ENCODE measurements around the gene TTC13. TPM values are rescaled to one million over a fixed set of nuclear protein-coding genes. Genes with fewer than 3 reads are reported as not detected.
A peak's percentile ranks its signal among the peaks of the same experiment; 100 is the strongest.

The TTC13 gene
- total RNA-seq, 1 experiment from 2014 or later: 12.3 TPM

GRCh38 chr1:230976825-230977747, 1.6 kb downstream of the TTC13 start:
- Histone ChIP-seq H3K9ac (ENCODE audit: low read length) (peak overlapping the region; percentile 68), H3K4me1 (ENCODE audit: control insufficient read depth in 1 of 2, insufficient read depth in 2 of 2, low read length in 2 of 2) (peaks cover 7 to 13% of the 10 kb centered on the region in 2 experiments; a peak in 2 of 4 replicates), H3K79me2 (ENCODE audit: insufficient read depth, low read length) (peaks cover 27% of the 10 kb centered on the region), H3K9me3 (ENCODE audit: control insufficient read depth in 1 of 2, insufficient read depth in 1 of 2, low read depth in 1 of 2, low read length in 2 of 2) (no peaks in the 10 kb centered on the region), H3K27me3 (ENCODE audit: insufficient read depth, low read length) (no peaks in the 10 kb centered on the region), H3K36me3 (ENCODE audit: control insufficient read depth in 1 of 2, insufficient read depth in 2 of 2, low read length in 2 of 2) (0 out of 4 replicates have a peak, but pooled peaks cover 0 to 2% of the 10 kb centered on the region in 2 experiments), H4K20me1 (ENCODE audit: insufficient read depth) (no peaks in the 10 kb centered on the region), H3K9me2 (ENCODE audit: insufficient read depth) (no peaks in the 10 kb centered on the region), H3K27ac (ENCODE audit: low read depth, low read length) (peak overlapping the region; percentile 61; the same call in 1 of the 2 replicates), H3K4me2 (ENCODE audit: low read length) (peak overlapping the region; percentile 83), H3K4me3 (replicated peaks in 1 of 2; ENCODE audit: low read depth in 1 of 2, low read length in 2 of 2) (peak overlapping the region; percentile 65 to 87), H2AFZ (ENCODE audit: low read depth, low read length, poor library complexity, severe bottlenecking) (no peak overlapping the region)
- no peak for ATAC-seq
- no peak for DNase-seq (ENCODE audit: low read depth, low spot score)
- TF ChIP-seq SRF (IDR thresholded peaks at IDR 0.05; ENCODE audit: low read depth) (no peak), CBX3 (IDR thresholded peaks at IDR 0.05; ENCODE audit: low read depth) (no peak), EGR1 (IDR thresholded peaks at IDR 0.05; ENCODE audit: low read depth) (no peak), ZFX (IDR thresholded peaks at IDR 0.05) (no peak), EZH2 (IDR thresholded peaks at IDR 0.05) (no peak), TCF7L2 (IDR thresholded peaks at IDR 0.05; ENCODE audit: borderline replicate concordance, extremely low read depth, insufficient read depth, insufficient read length) (no peak), CTCF (IDR thresholded peaks at IDR 0.05 in 2 of 3, conservative IDR thresholded peaks at IDR 0.05 in 1 of 3; ENCODE audit: borderline replicate concordance in 1 of 3, insufficient read depth in 1 of 3, low read depth in 2 of 3, low read length in 2 of 3) (no peak), RAD21 (IDR thresholded peaks at IDR 0.05; ENCODE audit: low read depth) (no peak), POLR2A (IDR thresholded peaks at IDR 0.05; ENCODE audit: borderline replicate concordance, extremely low read depth, insufficient read depth, insufficient read length) (no peak), POLR2AphosphoS5 (IDR thresholded peaks at IDR 0.05; ENCODE audit: low read depth, low read length) (no peak), FOSL1 (IDR thresholded peaks at IDR 0.05; ENCODE audit: low read depth) (no peak), ZNF274 (IDR thresholded peaks at IDR 0.05; ENCODE audit: low read depth, low read length) (no peak), SP1 (IDR thresholded peaks at IDR 0.05; ENCODE audit: low read depth) (no peak)
- TF ChIP-seq, protein P1, sequence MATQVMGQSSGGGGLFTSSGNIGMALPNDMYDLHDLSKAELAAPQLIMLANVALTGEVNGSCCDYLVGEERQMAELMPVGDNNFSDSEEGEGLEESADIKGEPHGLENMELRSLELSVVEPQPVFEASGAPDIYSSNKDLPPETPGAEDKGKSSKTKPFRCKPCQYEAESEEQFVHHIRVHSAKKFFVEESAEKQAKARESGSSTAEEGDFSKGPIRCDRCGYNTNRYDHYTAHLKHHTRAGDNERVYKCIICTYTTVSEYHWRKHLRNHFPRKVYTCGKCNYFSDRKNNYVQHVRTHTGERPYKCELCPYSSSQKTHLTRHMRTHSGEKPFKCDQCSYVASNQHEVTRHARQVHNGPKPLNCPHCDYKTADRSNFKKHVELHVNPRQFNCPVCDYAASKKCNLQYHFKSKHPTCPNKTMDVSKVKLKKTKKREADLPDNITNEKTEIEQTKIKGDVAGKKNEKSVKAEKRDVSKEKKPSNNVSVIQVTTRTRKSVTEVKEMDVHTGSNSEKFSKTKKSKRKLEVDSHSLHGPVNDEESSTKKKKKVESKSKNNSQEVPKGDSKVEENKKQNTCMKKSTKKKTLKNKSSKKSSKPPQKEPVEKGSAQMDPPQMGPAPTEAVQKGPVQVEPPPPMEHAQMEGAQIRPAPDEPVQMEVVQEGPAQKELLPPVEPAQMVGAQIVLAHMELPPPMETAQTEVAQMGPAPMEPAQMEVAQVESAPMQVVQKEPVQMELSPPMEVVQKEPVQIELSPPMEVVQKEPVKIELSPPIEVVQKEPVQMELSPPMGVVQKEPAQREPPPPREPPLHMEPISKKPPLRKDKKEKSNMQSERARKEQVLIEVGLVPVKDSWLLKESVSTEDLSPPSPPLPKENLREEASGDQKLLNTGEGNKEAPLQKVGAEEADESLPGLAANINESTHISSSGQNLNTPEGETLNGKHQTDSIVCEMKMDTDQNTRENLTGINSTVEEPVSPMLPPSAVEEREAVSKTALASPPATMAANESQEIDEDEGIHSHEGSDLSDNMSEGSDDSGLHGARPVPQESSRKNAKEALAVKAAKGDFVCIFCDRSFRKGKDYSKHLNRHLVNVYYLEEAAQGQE (IDR thresholded peaks at IDR 0.05; ENCODE audit: low read depth): no peak
- ChIA-PET CTCF (no interaction called here), RAD21 (ENCODE audit: low non-redundant PET in 1 of 2, low total read pairs in 2 of 2, uncharacterized antibody in 2 of 2, unreplicated experiment in 2 of 2) (interaction anchor here in 1 of 2 experiments (0.6 kb wide), 1 partner anchor 246 kb away, joined by 3 read pairs; no protein-coding TSS in a partner anchor), POLR2A (no interaction called here)
- BruUV-seq (replicated peaks): TSS peak; percentile 46
- intact Hi-C loops (cut with micrococcal nuclease): loop anchor here (5.0 kb wide), 2 partner anchors 235 to 550 kb away; partner anchors contain the start of gene TSNAX
